ENCODE results near the gene ROPN1.
A peak's percentile ranks its signal among the peaks of the same experiment; 100 is the strongest.
"Not testable (repeated sequence)": the region's sequence is repeated elsewhere in the genome, so short reads cannot be mapped to it uniquely, and the experiment has no call there.

The ROPN1 gene

GRCh38 chr3:123991730-123992588 lies at the start of gene ROPN1:
TSS of gene ROPN1 (minus strand) at chr3:123992124. CDS start at chr3:123980481, 11,643 bp downstream.
- not testable (repeated sequence) for DNase-seq

GRCh38 chr3:124041553-124041952 lies 49.6 kb upstream of the ROPN1 start:
- no peak for DNase-seq

DNA sequence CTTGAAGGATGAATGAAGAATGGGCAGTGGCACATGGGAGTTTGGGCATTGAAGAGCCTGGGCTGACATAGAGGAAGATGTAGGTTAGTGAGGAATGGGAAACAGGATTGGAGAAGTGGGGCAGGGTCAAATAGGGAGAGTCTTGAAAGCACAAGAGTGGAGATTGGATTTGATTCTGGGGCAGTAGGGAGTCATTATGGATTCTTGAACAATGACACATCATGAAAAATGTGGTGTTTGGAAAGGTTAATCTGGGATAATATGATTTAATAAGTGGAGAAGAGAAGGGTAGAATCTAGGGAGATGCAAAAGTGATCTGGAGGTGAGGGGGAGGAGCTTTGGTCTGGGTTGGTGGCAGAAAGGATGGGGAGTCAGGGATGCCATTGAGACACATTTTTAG lies 45.4 kb upstream of the ROPN1 start:
- DNase-seq: no peak

DNA sequence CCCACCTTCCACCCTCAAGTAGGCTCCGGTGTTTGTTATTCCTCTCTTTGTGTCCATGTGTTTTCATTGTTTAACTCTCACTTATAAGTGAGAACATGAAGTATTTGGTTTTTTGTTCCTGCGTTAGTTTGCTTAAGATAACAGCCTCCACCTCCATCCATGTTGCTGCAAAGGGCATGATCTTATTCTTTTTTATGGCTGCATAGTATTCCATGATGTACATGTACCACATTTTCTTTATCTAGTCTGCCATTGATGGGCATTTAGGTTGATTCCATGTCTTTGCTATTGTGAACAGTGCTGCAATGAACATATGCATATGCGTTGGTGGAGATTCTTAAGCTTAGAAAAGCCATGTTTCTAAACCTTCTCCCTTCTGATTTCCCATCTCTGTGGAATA lies 44.3 kb upstream of the ROPN1 start:
- DNase-seq: not testable (repeated sequence)

GRCh38 chr3:124035463-124036121 lies 43.7 kb upstream of the ROPN1 start:
- DNase-seq: no peak

- no peak for DNase-seq
Observed at GRCh38 chr3:124034844-124035152, 42.9 kb upstream of the ROPN1 start.

- peak; percentile 48 for DNase-seq
Observed at GRCh38 chr3:124034016-124034843, 42.3 kb upstream of the ROPN1 start.

- DNase-seq: no peak
Observed at GRCh38 chr3:124033360-124034015, 41.6 kb upstream of the ROPN1 start, which contains the start of gene KALRN. TSS of gene KALRN (plus strand) at chr3:124033369.

GRCh38 chr3:124032881-124033359 lies 41.0 kb upstream of the ROPN1 start:
- DNase-seq: peak; percentile 93

GRCh38 chr3:124032311-124032880 lies 40.5 kb upstream of the ROPN1 start:
- peak; percentile 63 for DNase-seq

DNA sequence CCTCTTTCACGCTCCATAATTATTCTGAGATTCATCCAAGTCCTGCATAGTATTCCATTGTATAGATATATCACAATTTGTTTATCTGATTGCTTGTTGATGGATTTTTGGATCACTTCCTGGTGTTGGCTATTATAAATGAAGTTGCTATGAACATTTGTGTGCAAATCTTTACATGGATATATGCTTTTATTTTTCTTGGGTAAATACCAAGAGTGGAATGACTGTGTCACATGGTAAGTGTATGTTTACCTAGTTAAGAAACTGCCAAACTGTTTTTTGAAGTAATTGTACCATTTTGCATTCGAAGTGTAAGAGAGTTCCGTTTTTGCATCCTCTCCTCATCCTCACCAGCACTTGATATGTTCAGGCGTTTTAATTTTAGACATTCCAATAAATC lies 34.6 kb upstream of the ROPN1 start:
- DNase-seq: no peak

DNA sequence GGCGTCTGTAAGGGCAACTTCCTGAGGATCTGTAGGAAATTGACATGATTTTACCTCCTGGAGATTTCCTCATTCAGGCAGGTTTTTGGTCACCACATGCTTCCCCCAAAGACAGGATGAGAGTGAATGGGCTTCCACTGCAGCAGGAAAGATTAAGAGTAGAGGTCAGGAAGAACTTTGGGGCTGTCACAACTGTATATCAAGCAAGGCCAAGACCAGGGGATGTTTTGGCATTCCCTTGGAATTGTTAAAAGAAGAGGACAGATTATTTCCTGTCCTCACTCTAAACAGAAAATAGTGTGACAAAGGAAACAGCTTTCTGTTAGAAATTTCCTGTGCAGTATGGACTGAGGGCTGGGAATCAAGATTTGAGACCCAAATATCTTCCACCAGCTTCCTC lies 31.6 kb upstream of the ROPN1 start:
- DNase-seq: not testable (repeated sequence)

DNA sequence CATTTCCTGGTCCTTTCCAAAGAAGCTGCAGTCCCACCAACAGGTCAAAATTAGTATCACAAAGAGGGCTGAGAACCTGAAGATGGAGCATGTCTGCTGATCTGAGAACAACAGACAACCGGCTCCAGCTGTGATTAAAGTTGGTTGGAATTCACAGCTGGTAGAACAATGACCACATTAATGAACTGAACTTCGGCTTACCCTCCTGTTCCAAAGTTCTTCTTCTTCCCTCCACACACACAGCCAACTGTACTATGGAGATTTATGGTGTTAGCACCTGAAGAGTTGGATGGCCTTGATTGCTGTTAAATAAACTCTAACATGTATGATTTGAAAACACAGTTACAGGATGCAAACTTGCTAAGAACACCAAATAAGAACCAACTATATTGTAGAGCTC lies 27.4 kb upstream of the ROPN1 start:
- DNase-seq: no peak

DNA sequence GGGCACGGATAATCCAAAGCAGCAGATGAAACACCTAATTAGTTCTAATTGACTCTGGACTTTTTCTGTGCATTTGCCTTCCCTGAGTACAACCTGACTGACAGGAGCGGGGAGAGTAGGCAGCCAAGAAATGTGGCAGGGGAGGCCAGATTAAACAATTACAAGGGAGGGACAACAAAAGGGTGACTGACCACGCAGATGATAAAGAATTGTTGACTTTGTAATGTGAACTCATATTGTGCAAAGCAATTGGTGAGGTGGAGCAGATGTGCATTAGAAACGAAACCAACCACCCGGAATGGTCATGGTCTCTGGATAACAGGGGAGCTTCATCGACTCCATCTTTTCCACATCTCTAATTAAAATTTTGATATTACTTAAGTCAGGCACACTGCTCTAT lies 25.6 kb upstream of the ROPN1 start:
- DNase-seq: not testable (repeated sequence)

GRCh38 chr3:124016483-124016882 lies 24.6 kb upstream of the ROPN1 start:
- peak; percentile 76 for DNase-seq

GRCh38 chr3:124014366-124014942 lies 22.5 kb upstream of the ROPN1 start:
- DNase-seq: peak; percentile 26

DNA sequence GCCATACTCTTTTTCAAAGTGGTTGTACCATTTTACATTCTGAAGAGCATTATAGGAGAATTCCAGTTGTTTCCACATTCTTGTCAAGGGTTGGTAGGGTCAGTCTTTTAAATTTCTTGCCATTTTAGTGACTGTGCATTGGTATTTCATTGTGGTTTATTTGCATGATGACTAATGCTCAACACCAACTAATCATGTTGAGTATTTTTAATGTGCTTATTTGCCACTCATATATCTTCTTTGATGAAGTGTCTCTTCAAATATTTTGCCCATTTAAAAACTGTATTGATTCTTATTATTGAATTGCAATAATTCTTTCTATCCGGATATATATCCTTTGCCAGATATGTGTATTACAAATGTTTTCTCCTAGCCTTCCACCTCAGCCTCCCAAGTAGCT lies 16.4 kb upstream of the ROPN1 start:
- DNase-seq: not testable (repeated sequence)

GRCh38 chr3:124007186-124007585 lies 15.3 kb upstream of the ROPN1 start:
- no peak for DNase-seq

DNA sequence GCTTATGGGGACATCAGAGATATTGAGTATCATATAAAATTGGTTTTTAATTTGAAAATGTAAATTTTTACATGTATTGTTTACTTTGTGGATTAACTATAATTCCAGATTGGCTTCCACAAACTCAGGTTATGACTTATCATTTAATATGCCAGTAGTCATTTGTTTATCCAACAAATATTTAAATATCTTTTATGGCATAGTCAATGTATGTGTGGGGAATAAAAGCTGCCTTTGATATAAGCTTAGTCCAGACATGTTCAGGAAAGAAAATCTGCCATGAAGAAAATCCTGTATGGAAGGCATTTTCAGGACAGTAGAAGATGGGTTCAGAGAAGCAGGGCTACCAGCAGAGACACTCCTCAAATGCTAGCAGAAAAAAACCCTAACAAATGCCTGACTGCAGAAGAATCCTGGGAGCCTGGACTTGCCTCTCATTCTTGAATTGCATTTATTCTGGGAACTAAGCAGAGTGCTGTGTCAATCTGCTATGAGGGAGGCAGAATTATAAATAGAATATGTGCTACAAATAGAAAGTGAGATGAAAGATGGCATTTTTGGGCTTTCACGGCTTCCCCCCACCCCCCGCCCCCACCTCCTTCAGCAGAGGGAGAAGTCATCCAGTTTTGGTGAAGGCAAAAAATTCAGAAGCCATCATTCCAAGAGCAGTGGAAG lies 10.6 kb upstream of the ROPN1 start:
- DNase-seq: not testable (repeated sequence)

DNA sequence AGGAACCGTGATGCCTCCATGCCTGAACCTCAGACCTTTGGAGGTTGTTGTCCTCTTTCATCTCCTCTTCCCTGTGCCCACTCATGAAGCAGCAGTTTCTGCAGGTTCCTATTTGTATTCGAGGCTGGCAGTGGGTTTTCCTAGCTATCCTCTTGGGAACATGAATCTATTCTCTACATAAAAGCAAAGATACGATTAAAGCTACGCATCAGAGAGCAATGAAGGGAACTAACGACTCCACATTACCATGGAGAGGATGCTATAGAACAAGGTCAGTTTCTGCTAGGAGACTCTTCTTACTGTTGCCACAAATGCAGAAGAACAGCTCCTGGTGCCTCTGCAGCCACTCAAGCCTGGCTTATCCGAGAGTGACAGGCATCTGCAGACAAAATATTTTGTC lies 9.4 kb upstream of the ROPN1 start:
- not testable (repeated sequence) for DNase-seq

GRCh38 chr3:123997543-123997942 lies 5.6 kb upstream of the ROPN1 start:
- no peak for DNase-seq
